EH (cell line): ENCODE measurements around the gene SLTM.
A peak's percentile ranks its signal among the peaks of the same experiment; 100 is the strongest.
"Not testable (repeated sequence)": the region's sequence is repeated elsewhere in the genome, so short reads cannot be mapped to it uniquely, and the experiment has no call there.

Source experiments
- DNase-seq: peaks from one replicate; pipeline ENCODE4 v3.0.0-alpha.2; 2015; ENCODE audit warnings: low read depth

The SLTM gene

GRCh38 chr15:58875343-58875742, 58.1 kb downstream of the SLTM start:
- no peak for DNase-seq

- peak; percentile 68 for DNase-seq
Measured at GRCh38 chr15:58873267-58873666, 60.2 kb downstream of the SLTM start.

- DNase-seq = peak; percentile 47
Measured at GRCh38 chr15:58870451-58870850, 63.0 kb downstream of the SLTM start.

GRCh38 chr15:58867926-58868325, 65.6 kb downstream of the SLTM start:
- no peak for DNase-seq

GRCh38 chr15:58865425-58865880, 68.0 kb downstream of the SLTM start:
- peak; percentile 11 for DNase-seq

GRCh38 chr15:58864602-58865424, 68.7 kb downstream of the SLTM start:
- DNase-seq = peak; percentile 29

- no peak for DNase-seq
Measured at GRCh38 chr15:58862326-58862725, 71.2 kb downstream of the SLTM start.

- not testable (repeated sequence) for DNase-seq
Measured at GRCh38 chr15:58856621-58857020, 76.9 kb downstream of the SLTM start.

GRCh38 chr15:58856086-58856485, 77.4 kb downstream of the SLTM start:
- peak; percentile 95 for DNase-seq

- no peak for DNase-seq
Measured at GRCh38 chr15:58854593-58854992, 78.9 kb downstream of the SLTM start.

GRCh38 chr15:58852347-58852746, 81.1 kb downstream of the SLTM start:
- peak; percentile 7 for DNase-seq

- not testable (repeated sequence) for DNase-seq
Measured at GRCh38 chr15:58851205-58851604, 82.3 kb downstream of the SLTM start.

- no peak for DNase-seq
Measured at GRCh38 chr15:58842713-58843396, 90.6 kb downstream of the SLTM start.

- DNase-seq = peak; percentile 59
Measured at GRCh38 chr15:58840048-58840447, 93.4 kb downstream of the SLTM start.

GRCh38 chr15:58839485-58839884, 94.0 kb downstream of the SLTM start:
- DNase-seq = peak; percentile 27

GRCh38 chr15:58833681-58834426, 99.6 kb downstream of the SLTM start:
- DNase-seq = not testable (repeated sequence)

GRCh38 chr15:58830556-58830955, 102.9 kb downstream of the SLTM start:
- DNase-seq = no peak
